HG02623 (cell line): ENCODE results near the gene IL4.

ENCODE experiments used
- ATAC-seq: cut with Tn5 transposase; IDR thresholded peaks from one replicate; pipeline ENCODE4 v1.9.1; 2021; ENCODE audit warnings: moderate library complexity; ENCODE audit not compliant: unreplicated experiment

IL4 gene

GRCh38 chr5:132669966-132670882, 3.6 kb upstream of the IL4 start:
- ATAC-seq: no peak

GRCh38 chr5:132671000-132671399, 2.8 kb upstream of the IL4 start:
- ATAC-seq: no peak

DNA sequence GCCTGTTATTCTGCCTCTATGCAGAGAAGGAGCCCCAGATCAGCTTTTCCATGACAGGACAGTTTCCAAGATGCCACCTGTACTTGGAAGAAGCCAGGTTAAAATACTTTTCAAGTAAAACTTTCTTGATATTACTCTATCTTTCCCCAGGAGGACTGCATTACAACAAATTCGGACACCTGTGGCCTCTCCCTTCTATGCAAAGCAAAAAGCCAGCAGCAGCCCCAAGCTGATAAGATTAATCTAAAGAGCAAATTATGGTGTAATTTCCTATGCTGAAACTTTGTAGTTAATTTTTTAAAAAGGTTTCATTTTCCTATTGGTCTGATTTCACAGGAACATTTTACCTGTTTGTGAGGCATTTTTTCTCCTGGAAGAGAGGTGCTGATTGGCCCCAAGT, 301 bp upstream of the IL4 start:
- ATAC-seq: no peak

DNA sequence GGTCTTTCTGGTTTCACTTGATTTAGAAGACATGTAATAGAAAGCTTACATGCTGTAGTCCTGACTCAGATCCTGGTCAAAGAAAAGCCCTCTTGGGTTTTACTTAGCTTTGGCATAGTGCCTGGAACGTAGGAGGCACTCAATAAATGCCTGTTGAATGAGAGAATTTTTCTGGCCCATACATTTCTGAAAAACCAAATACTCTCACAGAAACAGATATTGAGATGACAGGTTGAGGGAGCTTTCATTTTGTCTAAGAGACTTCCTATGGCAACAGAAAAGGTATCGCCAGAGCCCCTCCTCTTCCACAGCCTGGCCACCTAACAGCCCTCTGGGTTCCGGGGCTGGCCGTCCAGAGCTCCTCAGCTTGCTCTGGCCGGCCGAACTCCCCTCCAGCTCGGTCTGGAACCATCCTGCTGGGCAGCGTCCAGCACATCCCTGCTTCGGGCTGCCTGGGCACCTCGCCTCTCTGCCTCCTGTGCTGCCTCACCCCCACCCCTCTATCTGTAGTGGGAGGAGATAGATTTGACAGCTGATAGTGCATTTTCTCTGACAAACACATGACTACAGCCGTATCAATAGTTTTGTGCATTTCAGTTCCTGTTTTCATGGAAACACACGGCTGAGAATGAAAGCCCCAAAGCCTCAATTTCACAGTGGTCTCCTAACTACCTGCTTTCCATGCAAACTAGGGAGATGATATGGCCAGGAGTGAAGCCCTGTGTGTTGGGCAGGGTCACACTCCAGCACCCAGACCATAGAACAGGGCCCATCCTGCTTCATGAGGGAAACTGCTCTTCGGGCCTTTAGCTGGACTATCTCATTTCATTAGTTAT, 1.1 kb downstream of the IL4 start:
- peak; percentile 73 for ATAC-seq

- no peak for ATAC-seq
These were observed 2.3 kb downstream of the IL4 start for GRCh38 chr5:132675936-132676689.

- no peak for ATAC-seq
These were observed 3.4 kb downstream of the IL4 start for GRCh38 chr5:132677191-132677590.

DNA sequence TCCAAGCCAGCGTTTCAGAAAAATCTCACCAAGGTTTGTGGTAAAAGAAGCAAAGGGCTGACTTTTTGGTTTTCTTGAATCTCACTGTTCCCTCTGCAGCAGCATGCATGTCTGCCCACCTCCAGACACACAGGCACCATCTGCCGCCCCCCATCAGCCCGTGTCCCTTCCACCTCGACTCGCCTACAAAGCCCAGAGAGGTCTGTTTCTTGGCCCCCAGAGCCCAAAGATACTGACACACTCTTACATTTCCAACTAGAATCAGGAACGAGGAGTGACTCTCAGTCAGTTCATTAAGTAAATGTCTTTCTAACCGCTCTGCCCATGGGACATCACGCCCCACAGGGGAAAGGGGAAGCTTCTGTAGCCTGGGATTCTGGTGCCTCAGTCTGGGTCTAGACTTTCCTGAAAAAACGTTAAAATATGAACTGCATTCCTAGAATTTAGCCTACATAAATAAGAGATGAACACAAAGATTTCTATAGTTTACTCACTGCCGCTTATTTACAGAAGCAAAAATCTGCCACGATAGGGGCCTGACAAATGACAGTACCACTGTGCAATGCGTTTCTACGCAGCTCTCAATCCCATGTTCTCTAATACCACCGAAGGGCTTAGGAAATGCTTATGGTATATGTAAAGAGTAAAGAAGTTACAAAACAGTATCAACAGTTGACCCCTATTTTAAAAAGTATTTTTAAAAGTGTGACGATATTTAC, 4.1 kb downstream of the IL4 start:
- ATAC-seq: no peak

DNA sequence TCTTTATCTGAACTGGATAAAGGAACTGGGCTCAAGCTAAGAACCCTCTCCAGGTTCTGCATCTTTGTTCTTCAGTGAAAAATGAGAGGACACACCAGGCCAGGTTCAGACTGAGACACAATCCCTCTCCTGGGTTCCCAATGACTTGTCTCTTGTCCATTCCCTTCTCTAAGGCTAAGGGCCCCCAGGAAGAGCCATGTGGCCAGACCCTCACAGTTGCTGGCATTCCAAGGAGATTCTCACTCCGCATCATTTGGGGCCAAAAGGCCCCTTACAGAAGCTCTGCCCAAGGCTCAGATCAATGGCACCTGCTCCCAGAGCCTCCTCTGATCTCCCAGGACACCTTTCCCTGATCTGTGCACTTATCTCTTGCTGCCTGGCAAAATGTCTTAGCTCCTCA, 4.9 kb downstream of the IL4 start:
- ATAC-seq: no peak

- no peak for ATAC-seq
These were observed 5.4 kb downstream of the IL4 start for GRCh38 chr5:132679166-132679565.

- no peak for ATAC-seq
These were observed 6.1 kb downstream of the IL4 start for GRCh38 chr5:132679717-132680380.

DNA sequence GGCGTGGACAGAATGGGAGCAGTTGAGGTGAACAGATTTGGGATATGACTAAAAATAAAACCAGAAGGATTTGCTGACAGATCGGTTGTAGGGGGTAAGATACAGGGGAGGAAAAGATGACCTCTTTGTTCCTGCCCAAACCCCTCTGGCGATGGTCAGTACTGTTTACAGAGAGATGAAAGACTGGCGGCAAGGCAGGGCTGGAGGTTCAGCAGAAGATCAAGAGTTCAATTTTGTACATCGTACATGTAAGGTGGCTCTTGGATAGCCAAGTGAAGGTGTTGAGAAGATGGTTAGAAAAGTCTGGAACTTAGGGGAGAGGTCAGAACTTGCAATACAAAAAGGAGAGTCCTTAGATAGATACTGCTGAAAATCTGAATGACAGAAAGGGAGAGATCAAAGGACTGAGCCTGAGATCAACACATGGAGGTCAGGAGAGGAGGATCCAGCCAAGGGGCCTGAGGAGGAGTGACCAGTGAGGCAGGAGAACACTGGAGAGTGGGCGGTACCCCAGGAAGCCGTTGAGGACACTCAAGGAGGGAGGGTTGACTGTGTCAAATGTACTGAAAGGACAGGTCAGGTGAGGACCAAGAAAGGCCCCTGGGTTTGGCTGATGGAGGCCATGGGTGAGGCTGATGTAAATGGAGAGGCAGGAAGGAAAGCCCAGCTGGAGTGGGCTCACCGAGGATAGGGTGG, 7.1 kb downstream of the IL4 start:
- no peak for ATAC-seq

GRCh38 chr5:132681476-132681831, 7.7 kb downstream of the IL4 start:
- ATAC-seq: no peak

GRCh38 chr5:132681983-132682382, 8.2 kb downstream of the IL4 start:
- no peak for ATAC-seq

DNA sequence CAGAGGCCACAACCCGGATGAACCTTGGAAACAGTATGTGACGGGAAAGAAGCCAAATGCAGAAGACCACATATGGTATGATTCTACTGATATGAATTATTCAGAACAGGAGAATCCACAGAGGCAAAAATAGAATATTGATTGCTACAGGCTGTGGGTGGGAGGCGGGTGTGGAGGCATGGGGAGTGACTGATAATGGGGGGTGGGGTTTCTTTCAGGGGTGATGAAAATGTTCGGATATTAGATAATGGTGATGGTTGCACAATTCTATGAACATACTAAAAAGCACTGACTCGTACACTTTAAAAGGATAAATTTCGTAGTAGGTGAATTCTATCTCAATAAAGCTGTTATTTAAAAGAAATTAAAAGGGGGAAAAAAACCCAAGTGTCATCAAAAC, 10.7 kb downstream of the IL4 start:
- no peak for ATAC-seq

- ATAC-seq: no peak
These were observed 11.3 kb downstream of the IL4 start for GRCh38 chr5:132684922-132685720.

DNA sequence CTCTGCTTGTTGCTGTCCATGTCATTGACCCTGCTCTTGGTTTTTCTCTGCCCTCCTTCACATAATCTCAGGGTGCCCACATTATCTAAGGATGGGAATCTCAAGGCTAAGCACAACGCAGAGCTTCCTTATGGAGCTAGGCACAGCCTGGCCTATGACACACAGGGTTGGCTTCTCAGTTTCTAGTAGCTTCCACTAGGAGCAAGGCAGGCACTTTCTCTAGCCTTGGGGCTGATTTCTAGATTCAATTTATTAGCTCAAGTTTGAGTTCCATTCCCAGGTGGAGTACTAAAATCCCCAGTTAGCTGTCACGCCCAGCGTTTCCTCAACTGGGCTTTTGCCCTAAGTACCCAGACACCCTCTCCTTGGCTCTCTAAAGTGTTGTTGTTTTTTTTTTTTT, 12.4 kb downstream of the IL4 start:
- no peak for ATAC-seq

GRCh38 chr5:132687995-132688394, 14.2 kb downstream of the IL4 start:
- peak; percentile 44 for ATAC-seq

DNA sequence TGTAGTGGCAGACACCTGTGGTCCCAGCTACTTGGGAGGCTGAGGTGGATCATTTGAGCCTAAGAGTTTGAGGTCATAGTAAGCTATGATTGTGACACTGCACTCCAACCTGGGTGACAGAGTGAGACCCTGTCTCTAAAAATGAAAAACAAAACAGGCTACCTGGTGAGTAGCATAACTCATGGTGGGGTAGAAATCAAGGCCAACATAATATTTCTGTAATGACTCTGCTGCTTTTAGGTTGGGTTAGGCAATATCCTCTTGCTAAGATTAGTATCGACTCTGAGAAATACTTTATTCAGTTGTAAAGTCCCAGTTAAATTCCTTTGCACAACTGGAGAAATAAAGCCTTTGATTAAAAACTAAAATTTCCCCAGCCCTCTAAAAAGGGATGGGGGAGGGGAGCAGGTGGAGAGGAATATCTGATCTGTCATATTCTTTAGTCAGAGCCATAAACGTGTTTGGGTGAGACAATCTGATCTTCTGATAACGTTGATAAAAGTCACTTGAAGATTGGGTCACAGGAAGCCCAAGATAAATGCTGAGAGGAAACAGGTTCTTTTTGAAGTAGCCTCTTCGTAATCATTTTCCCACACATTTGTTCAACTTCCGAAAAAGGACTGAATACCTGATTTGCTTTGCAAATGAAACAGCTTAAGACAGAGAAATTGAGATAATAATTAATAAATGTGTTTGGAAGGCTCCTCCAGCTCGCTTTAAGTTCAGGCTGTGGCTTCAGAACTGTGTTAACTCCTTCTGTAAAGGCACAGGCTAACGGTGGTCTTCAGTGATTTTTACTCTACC, 14.9 kb downstream of the IL4 start:
- ATAC-seq: no peak
